Gastrocnemius medialis (tissue), 4 donors: ENCODE results near the gene CA9.

Experiments
- POLR2A ChIP-seq, 2 donors: fragments of 450-650 bp; IDR thresholded peaks; one replicate each; pipeline ENCODE4 v1.6.1; 2017; ENCODE audit warnings: antibody characterized with exemption in 2 of 2, mild to moderate bottlenecking in 2 of 2, moderate library complexity in 2 of 2
- TF ChIP-seq, protein P1 (sequence below), 5 experiments: fragments of 450-650 bp in 3 of 5; fragments of 200-600 bp in 2 of 5; sonication (generic) in 2 of 5; IDR thresholded peaks in 4 of 5; conservative IDR thresholded peaks in 1 of 5; 1 replicate in 4 of 5; 2 replicates in 1 of 5; pipeline ENCODE4 v1.5.1; 2016 to 2019; ENCODE audit warnings: antibody characterized with exemption in 5 of 5, mild to moderate bottlenecking in 3 of 5, moderate library complexity in 3 of 5

DNA sequence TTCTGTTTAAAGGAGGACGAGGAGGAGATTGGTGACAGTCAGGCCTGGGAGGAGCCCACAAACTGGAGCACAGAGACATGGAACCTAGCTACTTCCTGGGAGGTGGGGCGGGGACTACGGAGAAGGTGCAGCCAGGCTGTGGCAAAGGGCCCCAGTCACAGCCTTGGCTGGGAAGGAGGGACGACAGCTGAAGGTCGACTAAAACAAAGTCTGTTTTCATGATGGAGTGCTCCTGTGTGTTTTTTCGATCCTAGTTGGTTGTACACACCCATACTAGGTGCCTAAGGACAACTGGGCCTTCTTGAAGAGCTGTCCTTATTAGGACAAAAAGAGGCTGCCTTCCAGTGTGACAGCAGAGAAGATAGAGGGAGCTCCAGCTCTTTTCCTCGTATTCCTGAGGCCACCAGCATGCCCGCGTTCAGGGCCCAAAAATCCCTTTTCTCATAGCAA is 12.7 kb upstream of the CA9 start:
- TF ChIP-seq, protein P1, sequence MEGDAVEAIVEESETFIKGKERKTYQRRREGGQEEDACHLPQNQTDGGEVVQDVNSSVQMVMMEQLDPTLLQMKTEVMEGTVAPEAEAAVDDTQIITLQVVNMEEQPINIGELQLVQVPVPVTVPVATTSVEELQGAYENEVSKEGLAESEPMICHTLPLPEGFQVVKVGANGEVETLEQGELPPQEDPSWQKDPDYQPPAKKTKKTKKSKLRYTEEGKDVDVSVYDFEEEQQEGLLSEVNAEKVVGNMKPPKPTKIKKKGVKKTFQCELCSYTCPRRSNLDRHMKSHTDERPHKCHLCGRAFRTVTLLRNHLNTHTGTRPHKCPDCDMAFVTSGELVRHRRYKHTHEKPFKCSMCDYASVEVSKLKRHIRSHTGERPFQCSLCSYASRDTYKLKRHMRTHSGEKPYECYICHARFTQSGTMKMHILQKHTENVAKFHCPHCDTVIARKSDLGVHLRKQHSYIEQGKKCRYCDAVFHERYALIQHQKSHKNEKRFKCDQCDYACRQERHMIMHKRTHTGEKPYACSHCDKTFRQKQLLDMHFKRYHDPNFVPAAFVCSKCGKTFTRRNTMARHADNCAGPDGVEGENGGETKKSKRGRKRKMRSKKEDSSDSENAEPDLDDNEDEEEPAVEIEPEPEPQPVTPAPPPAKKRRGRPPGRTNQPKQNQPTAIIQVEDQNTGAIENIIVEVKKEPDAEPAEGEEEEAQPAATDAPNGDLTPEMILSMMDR (IDR thresholded peaks at IDR 0.05 in 4 of 5, conservative IDR thresholded peaks at IDR 0.05 in 1 of 5), result peak; percentile 23 to 59 (median 41)
- no peak for TF ChIP-seq POLR2A (IDR thresholded peaks at IDR 0.05)
